ENCODE measurements around the gene STXBP1. TPM values are rescaled to one million over a fixed set of nuclear protein-coding genes. Genes with fewer than 3 reads are reported as not detected.

STXBP1 gene
- total RNA-seq, 4 donors from 2014 or later = 3.4 to 36.8 (median 9.2) TPM

- no peak for TF ChIP-seq CTCF (IDR thresholded peaks at IDR 0.05 in 4 of 5, conservative IDR thresholded peaks at IDR 0.05 in 1 of 5)
- no peak for TF ChIP-seq POLR2A (IDR thresholded peaks at IDR 0.05)
- DNase-seq (no peak), ATAC-seq (peak; percentile 65 to 73)
- peak overlapping the region in 3 of 4 donors; percentile 7 to 31 (median 9) for H3K27ac ChIP-seq
- no peaks in the 10 kb centered on the region for H3K4me1 ChIP-seq
- H3K27me3 ChIP-seq = no peaks in the 10 kb centered on the region
- H3K9me3 ChIP-seq = no peaks in the 10 kb centered on the region
- intact Hi-C loops (cut with DNase I; ENCODE audit: low total_unique reads) = loop anchor here (10.0 kb wide), 1 partner anchor 1097 kb away; no protein-coding TSS in a partner anchor
- H3K4me3 ChIP-seq = peak overlapping the region in 1 of 4 donors; percentile 6
- H3K36me3 ChIP-seq = no peaks in the 10 kb centered on the region
- in situ Hi-C loops (cut with MboI; ENCODE audit: low sequenced_read_pairs in 4 of 4) = no loop called here
These were observed 25.3 kb downstream of the STXBP1 start for GRCh38 chr9:127637322-127637847.

GRCh38 chr9:127640908-127641545 is 28.9 kb downstream of the STXBP1 start:
- no peaks in the 10 kb centered on the region for H3K27me3 ChIP-seq
- no peak overlapping the region for H3K27ac ChIP-seq
- intact Hi-C loops (cut with DNase I; ENCODE audit: low total_unique reads) (no loop called here), in situ Hi-C loops (cut with MboI; ENCODE audit: low sequenced_read_pairs in 4 of 4) (no loop called here)
- peaks cover 0 to 15% of the 10 kb centered on the region in 2 donors for H3K4me1 ChIP-seq
- H3K36me3 ChIP-seq = no peaks in the 10 kb centered on the region
- no peak for DNase-seq
- H3K4me3 ChIP-seq = no peak overlapping the region
- no peak for ATAC-seq
- TF ChIP-seq CTCF (IDR thresholded peaks at IDR 0.05 in 4 of 5, conservative IDR thresholded peaks at IDR 0.05 in 1 of 5) (no peak), POLR2A (IDR thresholded peaks at IDR 0.05) (no peak)
- H3K9me3 ChIP-seq = no peaks in the 10 kb centered on the region

GRCh38 chr9:127642082-127642740 is 30.1 kb downstream of the STXBP1 start:
- Histone ChIP-seq H3K27ac (no peak overlapping the region), H3K36me3 (no peaks in the 10 kb centered on the region), H3K27me3 (no peaks in the 10 kb centered on the region), H3K9me3 (no peaks in the 10 kb centered on the region), H3K4me1 (peaks cover 0 to 15% of the 10 kb centered on the region in 2 donors), H3K4me3 (peak overlapping the region in 1 of 4 donors; percentile 2)
- DNase-seq (no peak), ATAC-seq (no peak)
- in situ Hi-C loops (cut with MboI; ENCODE audit: low sequenced_read_pairs in 4 of 4) = no loop called here
- intact Hi-C loops (cut with DNase I; ENCODE audit: low total_unique reads) = no loop called here
- TF ChIP-seq CTCF (IDR thresholded peaks at IDR 0.05 in 4 of 5, conservative IDR thresholded peaks at IDR 0.05 in 1 of 5) = no peak
- no peak for TF ChIP-seq POLR2A (IDR thresholded peaks at IDR 0.05)

- Histone ChIP-seq H3K27me3 (no peaks in the 10 kb centered on the region), H3K27ac (no peak overlapping the region), H3K4me1 (peaks cover 0 to 15% of the 10 kb centered on the region in 2 donors), H3K4me3 (no peak overlapping the region), H3K36me3 (no peaks in the 10 kb centered on the region), H3K9me3 (no peaks in the 10 kb centered on the region)
- ATAC-seq (no peak), DNase-seq (no peak)
- TF ChIP-seq POLR2A (IDR thresholded peaks at IDR 0.05) (no peak), CTCF (IDR thresholded peaks at IDR 0.05 in 4 of 5, conservative IDR thresholded peaks at IDR 0.05 in 1 of 5) (no peak)
- intact Hi-C loops (cut with DNase I; ENCODE audit: low total_unique reads) (no loop called here), in situ Hi-C loops (cut with MboI; ENCODE audit: low sequenced_read_pairs in 4 of 4) (no loop called here)
These were observed 32.2 kb downstream of the STXBP1 start for GRCh38 chr9:127644146-127644827.

Data from gastrocnemius medialis (tissue), 4 donors.